Left ventricle myocardium inferior (tissue), 1 donor: Measurements from ENCODE around the gene GPR156. TPM values are rescaled to one million over a fixed set of nuclear protein-coding genes. Genes with fewer than 3 reads are reported as not detected.
"Not testable (repeated sequence)": the region's sequence is repeated elsewhere in the genome, so short reads cannot be mapped to it uniquely, and the experiment has no call there.

Source experiments
- DNase-seq: peaks from one replicate; pipeline ENCODE4 v3.0.0-alpha.2; 2020
- H3K27ac ChIP-seq: fragments of 200-600 bp; replicated peaks from 2 replicates; pipeline ENCODE4 v1.8.0; 2021
- H3K27me3 ChIP-seq: fragments of 200-600 bp; 2 replicates; pipeline ENCODE4 v1.8.0; 2021; ENCODE audit warnings: low read depth
- H3K36me3 ChIP-seq: fragments of 200-600 bp; 2 replicates; pipeline ENCODE4 v1.8.0; 2021
- H3K4me1 ChIP-seq: fragments of 200-600 bp; 2 replicates; pipeline ENCODE4 v1.8.0; 2021
- H3K4me3 ChIP-seq: fragments of 200-600 bp; 2 replicates; pipeline ENCODE4 v1.8.0; 2021; ENCODE audit warnings: mild to moderate bottlenecking, moderate library complexity
- H3K9me3 ChIP-seq: fragments of 200-600 bp; replicated peaks from 2 replicates; pipeline ENCODE4 v1.8.0; 2021
- CTCF ChIP-seq: fragments of 200-600 bp; IDR thresholded peaks from 2 replicates; pipeline ENCODE4 v1.8.0; 2021; ENCODE audit warnings: antibody characterized with exemption, mild to moderate bottlenecking, borderline replicate concordance
- intact Hi-C: fragments of 100-400 bp; cut with micrococcal nuclease; formaldehyde crosslinking; loops from one replicate; pipeline ENCODE4 v1.11.0; 2022
- total RNA-seq: library from RNA; stranded (reverse); fragmentation: NEBNext Ultra II Directional; extraction: Animal tissue kit (Norgen Biotek cat#: 25700); gene quantifications from one replicate; pipeline ENCODE4 v1.2.1, GENCODE V29; 2021
- donor health status: DM: no; HTN: yes; CAD: no; lungs with severe emphysema.

Gene GPR156
- total RNA-seq, 1 donor from 2014 or later: not detected

DNA sequence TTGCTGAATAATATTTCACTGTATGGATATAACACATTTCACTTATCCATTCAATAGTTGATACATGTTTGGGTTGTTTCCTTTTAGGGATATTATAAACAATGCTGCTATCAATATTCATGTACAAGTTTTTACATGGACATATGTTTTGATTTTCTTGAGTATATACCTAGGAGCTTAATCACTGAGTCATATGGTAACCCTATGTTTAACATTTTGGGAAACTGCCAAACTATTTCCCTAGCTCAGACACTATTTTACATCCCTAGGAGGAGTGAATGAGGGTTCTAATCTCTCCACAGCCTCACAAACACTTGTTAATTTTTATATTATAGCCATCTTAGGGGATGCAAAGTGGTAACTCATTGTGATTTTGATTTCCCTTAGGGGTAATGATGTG, 66.0 kb downstream of the GPR156 start:
- H3K4me1 ChIP-seq: no peaks in the 10 kb centered on the region
- H3K4me3 ChIP-seq: no peak overlapping the region
- H3K36me3 ChIP-seq: no peaks in the 10 kb centered on the region
- intact Hi-C loops: no loop called here
- TF ChIP-seq CTCF: no peak
- H3K27ac ChIP-seq: no peak overlapping the region
- peaks cover 13% of the 10 kb centered on the region for H3K9me3 ChIP-seq
- H3K27me3 ChIP-seq: no peaks in the 10 kb centered on the region
- no peak for DNase-seq

GRCh38 chr3:120216633-120217032, 68.4 kb downstream of the GPR156 start:
- H3K27ac ChIP-seq, H3K27me3 ChIP-seq, DNase-seq, H3K36me3 ChIP-seq, H3K4me1 ChIP-seq, H3K4me3 ChIP-seq, intact Hi-C loops: not testable (repeated sequence)
- peaks cover 13% of the 10 kb centered on the region for H3K9me3 ChIP-seq

DNA sequence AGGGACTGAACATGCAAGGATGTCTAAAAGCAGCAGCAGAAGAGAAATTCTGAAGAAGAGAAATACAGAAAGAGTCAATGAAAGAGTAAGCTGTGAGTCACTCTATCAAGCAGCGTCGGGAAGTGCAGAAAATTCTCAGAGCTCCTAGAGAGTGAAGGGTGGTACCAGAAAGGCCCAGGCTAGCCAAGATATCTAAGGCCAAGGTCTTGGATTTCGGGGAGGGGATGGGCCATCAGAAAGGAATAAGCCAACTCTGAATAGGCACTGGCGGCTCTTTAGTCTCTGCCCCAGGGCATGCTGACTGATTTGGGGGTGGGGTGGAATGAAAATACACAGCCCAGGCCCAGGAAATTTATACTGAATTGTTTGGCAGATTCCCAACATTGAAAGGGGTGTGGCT, 70.8 kb downstream of the GPR156 start:
- Histone ChIP-seq H3K36me3 (no peaks in the 10 kb centered on the region), H3K9me3 (peaks cover 7% of the 10 kb centered on the region), H3K27me3 (no peaks in the 10 kb centered on the region), H3K4me3 (no peak overlapping the region), H3K27ac (no peak overlapping the region), H3K4me1 (no peaks in the 10 kb centered on the region)
- no peak for DNase-seq
- TF ChIP-seq CTCF: no peak
- intact Hi-C loops: no loop called here

- Histone ChIP-seq H3K4me3 (no peak overlapping the region), H3K9me3 (peaks cover 15% of the 10 kb centered on the region), H3K4me1 (no peaks in the 10 kb centered on the region), H3K36me3 (no peaks in the 10 kb centered on the region), H3K27ac (no peak overlapping the region), H3K27me3 (no peaks in the 10 kb centered on the region)
- intact Hi-C loops: no loop called here
- DNase-seq: no peak
- TF ChIP-seq CTCF: no peak
Measured at GRCh38 chr3:120212505-120212904, 72.5 kb downstream of the GPR156 start.

DNA sequence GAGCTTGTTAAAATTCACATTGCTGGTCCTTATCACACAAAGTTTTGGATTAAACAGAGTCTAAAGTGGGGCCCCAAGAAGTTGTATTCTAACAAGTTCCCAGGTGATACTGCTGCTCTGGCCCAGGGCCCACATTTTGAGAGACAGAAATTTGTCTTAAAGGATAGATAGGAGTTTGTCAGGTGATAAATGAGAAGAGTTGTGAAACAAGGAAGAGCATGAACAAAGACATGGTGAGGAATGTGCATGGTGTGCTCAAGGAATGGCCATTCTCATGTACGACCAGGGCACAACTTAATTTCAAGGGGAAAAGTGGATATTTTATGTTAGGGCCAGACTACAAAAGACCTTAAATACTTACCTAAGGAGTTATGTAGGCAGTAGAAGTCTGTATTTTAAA, 75.6 kb downstream of the GPR156 start:
- Histone ChIP-seq H3K36me3 (no peaks in the 10 kb centered on the region), H3K4me1 (no peaks in the 10 kb centered on the region), H3K27ac (no peak overlapping the region), H3K9me3 (peaks cover 9% of the 10 kb centered on the region), H3K4me3 (no peak overlapping the region), H3K27me3 (no peaks in the 10 kb centered on the region)
- DNase-seq: no peak
- intact Hi-C loops: no loop called here
- TF ChIP-seq CTCF: no peak

DNA sequence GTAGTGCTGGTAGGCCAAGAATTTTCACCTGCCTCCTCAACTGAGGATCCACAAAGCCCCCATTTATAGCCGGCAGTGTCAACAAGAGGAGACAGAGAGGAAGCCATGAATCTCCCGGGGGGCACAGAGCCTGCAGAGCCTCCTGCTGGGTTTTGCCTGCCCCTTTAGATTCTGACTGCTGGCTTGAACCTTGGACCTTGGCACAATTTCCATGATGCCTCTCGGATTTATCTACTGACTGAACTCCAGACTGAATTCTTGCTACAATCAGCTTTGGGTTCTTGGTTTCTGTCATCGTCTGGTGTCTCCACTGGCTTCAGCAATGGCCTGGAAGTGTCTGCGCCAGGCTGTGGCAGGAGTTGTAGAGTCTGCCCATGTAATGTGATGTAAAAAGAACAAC, 80.7 kb downstream of the GPR156 start:
- Histone ChIP-seq H3K4me1 (peaks cover 16% of the 10 kb centered on the region), H3K9me3 (peaks cover 9% of the 10 kb centered on the region), H3K27ac (no peak overlapping the region), H3K4me3 (no peak overlapping the region), H3K36me3 (no peaks in the 10 kb centered on the region), H3K27me3 (no peaks in the 10 kb centered on the region)
- intact Hi-C loops: no loop called here
- no peak for TF ChIP-seq CTCF
- DNase-seq: no peak
